GM12891 (cell line): ENCODE results near the gene ZNF230.

Experiments used
- DNase-seq: peaks from one replicate; pipeline ENCODE4 v3.0.0; 2011; ENCODE audit warnings: low spot score; ENCODE audit not compliant: insufficient read length
- FAIRE-seq: peaks from 2 replicates; lab custom pipeline; 2011; peaks lifted over from hg19 to GRCh38; lab: Jason Lieb, UNC
- PAX5 ChIP-seq: IDR thresholded peaks from 2 replicates; pipeline ENCODE4 v1.6.1; 2011; ENCODE audit warnings: low read length, moderate library complexity, mild to moderate bottlenecking; ENCODE audit not compliant: insufficient read depth, severe bottlenecking
- POLR2A ChIP-seq: IDR thresholded peaks from 2 replicates; pipeline ENCODE4 v1.6.1; 2011; ENCODE audit warnings: low read depth, low read length, control low read depth
- POLR2AphosphoS5 ChIP-seq: IDR thresholded peaks from 2 replicates; pipeline ENCODE4 v1.6.1; 2011; ENCODE audit warnings: low read depth, low read length, control low read depth
- POU2F2 ChIP-seq: IDR thresholded peaks from 2 replicates; pipeline ENCODE4 v1.6.1; 2011; ENCODE audit warnings: low read depth, mild to moderate bottlenecking, control low read depth, low read length, moderate library complexity
- TAF1 ChIP-seq: IDR thresholded peaks from 2 replicates; pipeline ENCODE4 v1.6.1; 2011; ENCODE audit warnings: low read depth, low read length, control low read depth

Gene ZNF230

DNA sequence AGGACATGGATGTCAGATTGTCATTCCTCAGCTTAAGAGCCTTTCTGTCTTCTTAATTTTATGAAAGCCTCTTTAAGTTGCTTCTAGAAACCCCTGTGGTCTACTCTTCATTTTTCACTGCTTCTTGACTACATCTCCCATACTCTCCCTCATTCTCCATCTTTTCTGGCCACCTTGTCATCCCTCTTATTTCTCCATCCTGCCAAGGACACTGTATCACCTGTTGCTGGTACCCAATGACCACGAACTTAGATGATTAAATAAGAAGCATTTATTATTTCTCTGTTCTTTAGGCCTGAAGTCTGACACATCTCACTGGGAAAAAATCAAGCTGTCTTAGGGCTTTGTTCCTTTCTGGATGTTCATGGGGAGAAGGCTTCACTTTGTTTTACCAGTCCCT, 58.3 kb downstream of the ZNF230 start:
- FAIRE-seq (no peak), DNase-seq (no peak)
- TF ChIP-seq PAX5 (no peak), TAF1 (no peak), POLR2AphosphoS5 (no peak), POLR2A (no peak), POU2F2 (no peak)
